GM18502 (cell line): ENCODE data around the gene OTUD5.
A peak's percentile ranks its signal among the peaks of the same experiment; 100 is the strongest.
"Not testable (repeated sequence)": the region's sequence is repeated elsewhere in the genome, so short reads cannot be mapped to it uniquely, and the experiment has no call there.

ENCODE experiments used
- ATAC-seq: cut with Tn5 transposase; IDR thresholded peaks from one replicate; pipeline ENCODE4 v1.9.1; 2021; ENCODE audit warnings: mild to moderate bottlenecking; ENCODE audit not compliant: unreplicated experiment, poor library complexity

OTUD5 gene, protein sequence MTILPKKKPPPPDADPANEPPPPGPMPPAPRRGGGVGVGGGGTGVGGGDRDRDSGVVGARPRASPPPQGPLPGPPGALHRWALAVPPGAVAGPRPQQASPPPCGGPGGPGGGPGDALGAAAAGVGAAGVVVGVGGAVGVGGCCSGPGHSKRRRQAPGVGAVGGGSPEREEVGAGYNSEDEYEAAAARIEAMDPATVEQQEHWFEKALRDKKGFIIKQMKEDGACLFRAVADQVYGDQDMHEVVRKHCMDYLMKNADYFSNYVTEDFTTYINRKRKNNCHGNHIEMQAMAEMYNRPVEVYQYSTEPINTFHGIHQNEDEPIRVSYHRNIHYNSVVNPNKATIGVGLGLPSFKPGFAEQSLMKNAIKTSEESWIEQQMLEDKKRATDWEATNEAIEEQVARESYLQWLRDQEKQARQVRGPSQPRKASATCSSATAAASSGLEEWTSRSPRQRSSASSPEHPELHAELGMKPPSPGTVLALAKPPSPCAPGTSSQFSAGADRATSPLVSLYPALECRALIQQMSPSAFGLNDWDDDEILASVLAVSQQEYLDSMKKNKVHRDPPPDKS

DNA sequence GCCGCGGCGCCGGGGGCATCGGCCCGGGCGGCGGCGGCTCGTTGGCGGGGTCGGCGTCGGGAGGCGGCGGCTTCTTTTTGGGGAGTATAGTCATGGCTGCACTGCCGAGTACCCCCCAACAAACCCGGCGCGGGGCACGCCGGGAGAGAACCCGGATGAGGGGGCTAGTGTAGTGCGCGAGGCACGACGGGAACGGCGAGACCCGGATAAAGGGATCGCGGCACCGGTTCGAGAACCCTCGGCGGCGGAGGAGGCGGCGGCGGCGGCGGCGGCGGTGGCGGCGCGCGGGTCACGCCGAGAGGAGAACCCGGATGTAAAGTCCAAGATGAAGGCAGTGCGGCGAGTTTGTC is at the start of gene OTUD5:
TSS of gene OTUD5 (minus strand) at position 131 of the 350 bp plus-strand sequence. CDS start at position 94, 37 bp downstream.
- peak; percentile 45 for ATAC-seq

DNA sequence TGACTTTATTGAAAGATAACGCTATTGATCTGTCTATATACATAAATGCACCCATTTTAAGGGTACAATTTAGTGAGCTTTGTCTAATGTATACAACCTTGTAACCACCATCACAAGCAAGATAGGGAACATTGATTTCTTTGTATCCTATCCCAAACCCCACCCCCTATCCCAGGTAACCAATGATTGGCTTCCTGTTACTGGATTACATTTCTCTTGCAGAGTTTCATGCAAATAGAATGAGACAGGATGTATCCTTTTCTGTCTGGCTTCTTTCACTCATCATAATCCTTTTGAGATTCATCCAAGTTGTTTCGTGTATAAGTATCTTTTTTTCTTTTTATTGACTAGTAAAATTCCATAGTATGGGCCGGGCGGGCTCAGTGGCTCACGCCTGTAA is 46.3 kb upstream of the OTUD5 start:
- no peak for ATAC-seq

DNA sequence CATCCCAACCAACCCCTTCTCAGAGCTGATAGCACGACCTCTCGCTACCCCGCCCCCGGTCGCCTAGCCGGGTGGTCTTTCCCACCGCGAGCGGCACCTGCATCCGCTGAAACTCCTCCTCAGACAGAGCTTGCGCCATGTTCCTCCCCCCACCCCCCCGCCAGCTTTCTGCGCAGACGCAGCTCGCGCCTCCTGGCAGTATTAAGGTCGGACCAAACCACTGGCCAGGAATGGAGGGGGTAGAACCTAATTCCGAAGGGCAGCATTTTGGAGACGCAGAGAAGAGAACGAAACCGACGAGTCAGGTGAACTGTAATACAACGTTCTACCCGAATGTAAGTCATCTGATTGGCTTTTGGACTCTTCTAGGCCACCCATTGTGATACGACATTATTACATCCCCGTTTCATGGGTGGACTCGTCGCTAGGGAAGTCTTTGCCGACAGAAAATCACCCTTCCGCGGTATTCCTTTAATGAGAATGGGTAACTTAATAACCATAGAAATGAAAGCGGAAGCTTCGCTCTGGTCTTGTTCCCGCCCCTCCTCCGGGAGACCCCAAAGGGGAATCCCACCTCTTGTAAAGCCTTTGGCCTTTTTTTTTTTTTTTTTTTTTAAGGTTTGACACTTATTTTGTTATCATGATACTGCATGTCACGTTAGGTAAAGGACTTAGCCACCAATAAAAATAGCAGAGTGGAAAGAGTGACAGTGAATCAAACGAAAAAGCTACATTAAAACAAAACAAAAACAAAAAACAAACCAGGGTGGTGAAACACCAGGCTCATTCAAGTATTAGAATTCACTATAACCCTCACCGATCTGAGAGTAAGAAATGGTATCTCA is 44.9 kb upstream of the OTUD5 start, which contains the start of gene GRIPAP1:
TSS of gene GRIPAP1 (minus strand) at position 174 of the 845 bp plus-strand sequence. CDS start at position 139, 35 bp downstream.
- ATAC-seq = peak; percentile 85

DNA sequence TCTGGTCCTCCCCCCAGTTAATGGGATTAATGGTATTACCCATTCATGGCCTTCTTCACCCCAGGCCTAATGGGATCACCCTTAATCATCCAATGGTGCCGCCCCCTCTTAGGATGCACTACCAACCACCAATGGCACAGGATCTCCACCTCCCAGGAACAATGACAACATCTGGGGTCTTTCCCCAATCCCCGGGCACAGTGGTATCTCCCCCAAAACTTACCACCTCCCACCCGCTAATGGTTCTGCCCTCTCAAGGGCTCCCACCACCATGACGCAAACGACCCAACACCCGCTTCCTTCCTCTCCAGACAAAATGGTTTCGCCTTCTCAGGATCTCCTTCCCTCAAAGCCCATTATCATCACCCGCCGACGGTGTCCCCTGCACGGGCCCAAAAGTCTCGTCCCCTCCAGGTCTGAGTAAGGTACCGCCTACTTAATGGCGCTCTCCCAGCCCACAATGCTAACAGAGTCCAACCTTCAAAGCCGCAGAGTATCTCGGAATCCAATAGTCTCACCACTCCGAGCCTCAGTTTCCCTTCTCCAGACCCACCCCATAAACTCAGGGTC is 44.2 kb upstream of the OTUD5 start:
- peak; percentile 31 for ATAC-seq

DNA sequence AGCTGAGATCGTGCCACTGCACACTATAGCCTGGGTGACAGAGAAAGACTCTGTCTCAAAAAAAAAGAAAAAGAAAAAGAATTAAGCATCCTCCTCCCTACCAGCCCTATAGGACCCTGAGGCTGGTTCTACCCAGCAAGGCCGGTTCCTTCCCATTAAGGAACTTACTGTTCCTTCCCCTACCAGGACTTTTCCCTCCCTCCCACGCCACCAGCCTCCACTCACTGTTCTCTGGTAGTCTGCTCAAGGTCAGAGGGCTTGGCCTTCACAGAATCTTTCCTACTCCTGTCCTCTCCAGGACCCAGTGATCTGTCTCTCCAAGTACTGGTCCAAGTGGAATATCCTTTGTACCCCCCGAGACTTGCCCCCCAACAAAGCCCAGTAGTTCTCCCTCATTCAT is 43.2 kb upstream of the OTUD5 start:
- no peak for ATAC-seq

DNA sequence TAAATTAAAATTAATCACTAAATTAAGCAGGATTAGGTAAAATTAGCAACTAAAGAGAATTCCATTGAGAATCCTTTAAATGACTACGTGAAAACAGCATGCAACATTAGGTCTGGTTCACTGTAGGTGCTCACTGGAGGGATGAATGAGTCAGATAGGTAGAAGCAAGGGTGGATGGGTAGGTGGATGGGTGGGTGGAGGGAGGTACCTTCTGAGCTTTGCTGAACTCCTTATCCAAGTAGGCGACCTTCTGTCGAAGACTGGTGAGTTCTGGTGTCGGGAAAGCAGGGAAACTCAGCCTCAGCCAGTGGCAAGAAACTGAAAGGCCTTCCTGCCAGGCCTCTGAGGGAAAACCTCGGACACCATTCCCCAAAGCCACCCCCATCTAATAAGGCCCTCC is 41.6 kb upstream of the OTUD5 start:
- no peak for ATAC-seq

DNA sequence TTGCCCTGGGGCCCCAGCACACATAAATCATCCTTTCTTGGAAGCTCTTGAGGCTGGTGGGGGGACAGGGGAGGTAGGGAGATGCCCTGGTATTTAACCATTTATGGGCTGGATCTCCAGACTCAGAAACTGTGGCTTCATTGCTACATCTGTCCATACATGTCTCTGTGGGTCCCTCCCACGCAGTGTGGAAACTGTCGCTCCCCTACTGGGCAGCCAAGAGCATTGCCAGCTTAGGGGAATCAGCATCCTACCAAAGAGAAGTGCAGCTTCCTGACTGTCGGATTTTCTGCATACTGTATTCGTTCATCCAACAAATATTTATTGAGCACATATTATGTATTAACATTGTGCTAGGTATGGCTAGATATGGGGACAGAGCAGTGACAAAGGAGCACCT is 41.0 kb upstream of the OTUD5 start:
- ATAC-seq = no peak

DNA sequence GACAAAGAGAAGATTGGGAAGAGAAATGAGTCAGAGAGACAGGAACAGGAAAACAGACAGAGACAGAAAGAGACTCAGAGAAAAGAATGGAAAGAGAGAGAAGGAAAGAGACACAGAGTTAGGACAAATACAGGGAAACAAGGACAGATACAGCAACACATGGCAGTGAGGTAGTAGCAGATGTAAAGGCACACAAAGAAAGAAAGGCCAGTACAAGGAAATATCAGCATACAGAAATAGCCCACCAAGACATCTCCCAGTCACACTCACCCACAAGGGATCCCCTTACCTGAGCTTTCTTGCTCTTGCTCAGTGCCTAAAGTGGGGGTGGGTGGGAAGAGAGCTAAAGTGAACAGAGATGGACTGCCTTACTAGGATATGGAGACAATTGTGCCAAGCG is 40.5 kb upstream of the OTUD5 start:
- ATAC-seq = no peak

DNA sequence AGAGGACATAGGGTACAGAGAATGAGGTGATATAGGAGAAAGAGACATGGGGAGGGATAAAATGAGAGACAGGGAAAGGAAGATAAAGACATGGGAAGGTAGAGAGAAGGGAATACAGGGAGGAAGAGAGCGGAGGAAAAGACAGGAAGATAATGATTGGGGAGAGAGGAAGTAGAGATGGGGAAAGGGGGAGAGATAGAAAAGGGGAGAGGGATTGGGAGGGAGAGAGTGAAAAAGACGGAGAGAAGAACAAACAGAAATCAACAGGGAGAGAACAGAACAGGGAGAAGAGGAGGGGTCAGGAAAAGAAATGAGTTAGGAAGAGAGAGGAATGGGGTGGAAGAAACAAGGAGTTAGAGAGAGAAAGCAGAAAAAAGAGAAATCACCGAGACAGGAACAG is 40.0 kb upstream of the OTUD5 start:
- no peak for ATAC-seq

DNA sequence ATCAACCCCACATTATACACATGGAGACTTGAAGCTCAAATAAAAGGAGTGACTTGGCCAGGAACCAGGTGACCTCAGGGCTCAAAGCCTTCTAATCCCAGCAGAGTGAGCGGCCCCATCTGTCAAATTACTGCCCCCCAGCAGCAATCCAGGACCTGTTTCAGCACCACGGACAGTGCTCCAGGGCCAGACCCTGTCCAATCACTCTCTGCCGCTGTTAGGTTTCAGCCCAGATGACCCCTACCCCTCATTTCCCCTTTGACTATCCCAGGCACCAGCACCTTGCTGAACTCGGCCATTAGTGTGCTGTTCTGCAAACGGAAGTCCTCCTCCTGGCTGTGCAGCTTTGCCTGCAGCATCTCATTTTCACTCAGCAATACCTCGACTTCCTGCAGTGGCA is 39.6 kb upstream of the OTUD5 start:
- ATAC-seq = no peak

DNA sequence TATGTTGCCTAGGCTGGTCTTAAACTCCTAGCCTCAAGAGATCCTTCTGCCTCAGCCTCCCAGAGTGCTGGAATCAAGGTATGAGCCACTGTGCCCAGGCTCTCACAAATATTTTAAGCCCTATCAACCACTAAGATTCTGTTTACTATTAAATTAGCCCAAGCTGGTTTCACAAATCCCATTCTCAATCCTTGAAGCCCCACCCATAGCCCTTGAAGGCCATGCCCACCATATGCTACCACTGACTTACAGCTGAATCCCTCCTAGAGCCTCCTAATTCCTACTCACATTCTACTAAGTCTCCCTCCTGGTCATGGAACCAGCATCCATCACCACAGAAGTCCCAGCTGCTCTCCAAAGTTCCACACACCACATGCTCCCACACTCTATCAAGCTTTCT is 34.9 kb upstream of the OTUD5 start:
- no peak for ATAC-seq

DNA sequence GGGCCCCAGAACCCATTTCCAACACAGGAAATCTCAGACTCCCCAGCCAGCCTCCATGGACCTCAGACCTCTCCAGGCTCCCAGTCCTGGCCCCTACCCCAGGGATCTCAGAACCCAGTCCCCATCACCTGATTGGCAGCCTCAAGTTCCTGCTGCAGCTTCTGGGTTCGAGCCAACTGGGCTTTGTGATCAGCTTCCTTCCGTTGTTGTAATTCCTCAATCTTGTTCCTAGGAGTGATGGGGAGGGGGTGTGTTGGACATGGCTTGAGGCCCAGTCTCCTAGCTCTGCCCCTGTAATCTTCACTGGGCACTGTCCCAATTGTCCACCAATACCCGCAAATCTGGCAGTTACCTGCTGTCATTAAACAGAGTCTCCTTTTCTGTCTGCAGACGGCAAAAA is 32.1 kb upstream of the OTUD5 start:
- ATAC-seq = no peak

DNA sequence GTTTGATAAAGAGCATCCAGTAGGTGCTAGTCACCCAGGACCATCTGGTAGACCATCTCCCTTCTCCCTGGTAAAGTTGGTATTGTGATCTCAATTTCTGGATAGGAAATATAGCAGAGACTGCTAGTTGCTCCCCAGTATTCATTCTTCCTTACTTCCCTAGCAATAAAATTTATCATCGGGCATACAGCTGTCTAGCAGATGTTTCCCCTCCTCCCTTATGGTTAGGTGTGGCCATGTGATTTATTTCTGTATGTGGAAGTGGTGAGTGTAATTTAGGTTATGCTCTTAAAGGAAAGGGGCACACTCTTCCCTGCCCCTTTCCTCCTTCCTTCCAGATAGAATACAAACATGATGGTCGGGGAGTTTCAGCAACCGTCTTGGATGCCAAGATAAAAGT is 26.5 kb upstream of the OTUD5 start:
- ATAC-seq = no peak

DNA sequence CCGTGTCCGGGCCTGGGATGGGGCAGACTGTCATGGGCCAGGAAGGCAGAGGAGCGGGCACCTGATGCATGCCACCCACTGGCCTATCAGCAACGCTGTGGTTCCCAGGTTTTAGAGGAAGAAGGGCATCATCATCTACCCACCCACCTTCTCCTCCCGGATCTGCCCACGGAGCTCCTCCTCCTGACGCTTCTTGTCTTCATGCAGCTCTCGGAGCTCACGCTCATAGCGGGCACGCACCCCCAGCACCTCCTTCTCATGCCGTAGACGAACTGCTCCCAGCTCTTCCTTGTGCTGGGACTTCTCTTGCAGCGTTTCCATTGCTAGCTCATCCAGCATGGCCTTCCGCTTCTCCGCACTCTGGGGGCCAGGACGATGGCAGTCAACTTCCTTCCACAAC is 25.7 kb upstream of the OTUD5 start:
- ATAC-seq = no peak

DNA sequence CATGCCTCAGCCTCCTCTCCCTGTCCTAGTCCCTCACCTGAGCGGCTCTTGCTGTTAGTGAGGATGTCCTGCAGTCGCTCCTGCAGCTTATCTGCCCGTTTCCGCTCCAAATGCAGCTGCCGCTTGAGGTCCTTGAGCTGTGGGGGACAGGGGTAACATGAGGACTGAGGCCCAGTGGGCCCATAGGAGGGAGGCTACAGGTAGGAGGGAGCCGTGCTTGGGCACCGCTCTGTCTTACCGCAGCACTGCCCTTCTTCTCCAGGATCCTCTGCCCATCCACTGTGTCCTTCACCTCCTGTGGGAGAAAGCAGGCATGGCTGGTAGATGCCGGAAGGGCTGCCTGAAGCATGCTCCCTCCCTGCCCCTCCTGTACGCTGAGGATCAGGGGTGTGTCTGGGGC is 23.8 kb upstream of the OTUD5 start:
- ATAC-seq = no peak

DNA sequence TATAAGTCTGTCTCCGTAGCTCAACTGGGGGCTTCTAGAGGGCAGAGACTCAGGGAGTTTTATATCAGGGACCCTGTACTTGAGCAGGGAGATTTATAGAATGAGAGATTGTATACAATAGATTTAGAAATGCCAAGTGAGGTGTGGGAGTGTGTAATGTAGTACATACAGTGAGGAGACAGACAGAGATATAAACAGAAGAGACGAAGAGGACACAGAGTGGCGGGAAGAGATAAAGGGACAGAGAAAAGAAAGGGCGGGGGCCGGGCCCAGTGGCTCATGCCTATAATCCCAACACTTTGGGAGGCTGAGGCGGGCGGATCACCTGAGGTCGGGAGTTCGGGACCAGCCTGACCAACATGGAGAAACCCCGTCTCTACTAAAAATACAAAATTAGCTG is 22.9 kb upstream of the OTUD5 start:
- ATAC-seq = not testable (repeated sequence)

DNA sequence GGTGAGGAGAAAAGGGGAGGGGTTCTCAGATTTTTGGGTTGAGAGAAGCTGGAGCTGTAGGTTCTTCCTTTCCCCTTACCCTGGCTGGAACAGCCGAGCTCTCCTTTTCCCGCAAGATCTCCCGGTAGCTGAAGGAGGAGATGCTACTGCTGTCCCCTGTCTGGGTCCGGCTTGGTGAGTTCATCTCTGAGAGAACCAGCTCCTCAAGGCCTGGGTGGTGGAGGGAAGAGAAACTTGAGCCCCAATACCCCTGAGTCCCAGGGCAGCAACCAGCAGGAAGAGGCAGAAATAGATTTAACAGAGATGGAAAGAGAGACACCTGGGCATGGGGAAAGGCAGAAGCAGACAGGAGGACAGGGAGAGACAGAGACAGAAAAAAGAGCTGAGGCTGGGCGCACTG is 20.8 kb upstream of the OTUD5 start:
- ATAC-seq = no peak

DNA sequence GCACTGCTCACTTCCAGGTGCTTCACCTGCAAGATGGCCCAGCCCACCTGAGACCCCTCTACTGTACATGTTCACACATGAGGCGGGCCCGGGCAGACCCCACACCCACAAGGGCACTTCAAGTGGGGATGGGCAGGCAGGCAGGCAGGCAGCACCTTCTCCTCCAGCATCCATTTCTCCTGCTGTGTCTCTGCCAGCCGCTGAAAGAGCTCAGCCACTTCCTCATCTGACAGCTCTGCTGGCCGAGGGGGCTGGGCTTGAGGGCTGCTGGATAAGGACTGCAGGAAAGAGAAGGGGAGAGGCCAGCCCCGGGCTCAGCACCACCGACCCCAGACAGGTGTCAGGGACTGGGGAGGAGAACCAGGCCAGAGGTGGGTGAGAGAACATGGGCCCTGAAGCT is 18.7 kb upstream of the OTUD5 start:
- ATAC-seq = no peak

DNA sequence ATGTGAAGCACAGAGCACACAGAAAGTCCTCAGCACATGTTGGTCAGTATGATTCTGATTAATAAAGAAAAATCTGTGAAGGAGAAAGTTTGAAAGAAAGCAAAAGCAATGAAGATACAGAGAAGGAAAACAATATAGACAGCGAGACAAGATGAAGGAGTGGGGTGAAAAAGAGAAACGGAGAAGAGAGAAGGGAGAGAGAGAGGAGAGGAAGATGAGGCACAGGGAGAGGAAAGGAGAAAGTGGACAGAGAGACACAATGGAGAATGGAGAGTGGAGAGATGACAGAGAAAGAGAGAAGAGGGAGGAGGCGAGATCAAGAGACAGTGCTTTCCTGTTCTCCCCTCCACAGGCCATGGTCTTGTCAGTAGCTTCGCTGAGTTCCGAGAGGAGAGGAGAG is 18.1 kb upstream of the OTUD5 start:
- ATAC-seq = no peak

DNA sequence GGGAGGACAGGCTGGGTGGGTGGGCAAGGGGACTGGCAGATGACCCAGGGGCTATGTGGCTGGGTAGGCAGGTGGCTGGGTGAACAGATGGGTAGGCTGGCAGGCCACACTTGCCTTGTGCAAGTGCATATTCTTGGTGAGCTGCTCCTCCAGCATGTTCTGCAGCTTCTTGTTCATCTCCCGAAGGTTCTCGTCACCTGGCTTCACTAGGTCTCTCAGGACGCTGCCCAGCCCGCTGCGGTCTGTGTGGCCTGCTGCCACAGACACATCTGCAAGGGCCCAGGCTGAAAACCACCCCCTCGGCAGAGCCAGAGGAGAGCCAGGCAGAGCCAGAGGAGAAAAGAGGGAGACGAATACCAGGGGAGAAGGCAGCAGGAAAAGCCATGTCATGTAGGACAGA is 17.6 kb upstream of the OTUD5 start:
- ATAC-seq = no peak

DNA sequence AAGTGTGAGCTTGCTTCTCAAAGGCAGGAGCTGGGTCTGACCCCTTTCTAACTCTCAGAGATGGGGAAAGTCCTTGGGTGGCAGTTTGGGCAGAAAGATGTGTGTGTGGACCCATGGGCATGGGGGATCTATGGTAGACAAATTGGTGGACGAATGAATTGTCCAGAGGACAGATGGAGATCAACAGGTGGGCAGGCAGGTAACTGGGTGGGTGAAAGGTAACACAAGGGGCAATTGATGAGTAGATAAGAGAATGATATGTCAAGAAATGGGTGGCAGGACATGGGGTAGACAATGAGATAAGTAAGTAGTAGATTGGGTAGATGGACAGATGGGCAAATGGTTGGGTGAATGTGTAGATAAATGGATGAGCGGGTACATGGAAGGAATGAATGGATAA is 17.2 kb upstream of the OTUD5 start:
- ATAC-seq = no peak
